Measurements from ENCODE around the gene DMPK.

DNA sequence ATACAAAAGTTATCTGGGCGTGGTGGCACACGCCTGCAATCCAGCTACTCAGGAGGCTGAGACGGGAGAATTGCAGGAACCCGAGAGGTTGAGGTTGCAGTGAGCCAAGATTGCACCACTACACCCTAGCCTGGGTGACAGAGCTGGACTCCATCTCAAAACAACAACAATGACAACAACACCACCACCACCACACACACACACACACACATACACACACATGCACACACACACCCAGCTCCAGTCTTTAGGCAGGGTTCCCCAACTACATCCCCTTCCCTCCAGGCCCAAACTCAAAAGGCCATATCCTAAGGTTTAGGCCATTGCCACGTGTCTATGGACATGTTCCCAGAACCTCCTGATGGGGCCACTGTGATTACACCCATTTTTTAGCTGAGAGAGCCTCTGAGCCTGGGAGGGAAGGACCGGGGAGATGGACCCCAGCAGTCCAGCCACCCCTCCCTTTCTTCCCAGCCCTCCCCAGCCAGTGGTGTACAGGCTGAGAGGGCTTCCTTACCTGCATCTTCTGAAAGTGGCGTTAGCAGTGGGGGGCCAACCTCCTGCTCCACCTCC lies 19.4 kb upstream of the DMPK start:
- TF ChIP-seq GABPA (IDR thresholded peaks at IDR 0.05; ENCODE audit: low read depth), result no peak
- TF ChIP-seq, protein P1, sequence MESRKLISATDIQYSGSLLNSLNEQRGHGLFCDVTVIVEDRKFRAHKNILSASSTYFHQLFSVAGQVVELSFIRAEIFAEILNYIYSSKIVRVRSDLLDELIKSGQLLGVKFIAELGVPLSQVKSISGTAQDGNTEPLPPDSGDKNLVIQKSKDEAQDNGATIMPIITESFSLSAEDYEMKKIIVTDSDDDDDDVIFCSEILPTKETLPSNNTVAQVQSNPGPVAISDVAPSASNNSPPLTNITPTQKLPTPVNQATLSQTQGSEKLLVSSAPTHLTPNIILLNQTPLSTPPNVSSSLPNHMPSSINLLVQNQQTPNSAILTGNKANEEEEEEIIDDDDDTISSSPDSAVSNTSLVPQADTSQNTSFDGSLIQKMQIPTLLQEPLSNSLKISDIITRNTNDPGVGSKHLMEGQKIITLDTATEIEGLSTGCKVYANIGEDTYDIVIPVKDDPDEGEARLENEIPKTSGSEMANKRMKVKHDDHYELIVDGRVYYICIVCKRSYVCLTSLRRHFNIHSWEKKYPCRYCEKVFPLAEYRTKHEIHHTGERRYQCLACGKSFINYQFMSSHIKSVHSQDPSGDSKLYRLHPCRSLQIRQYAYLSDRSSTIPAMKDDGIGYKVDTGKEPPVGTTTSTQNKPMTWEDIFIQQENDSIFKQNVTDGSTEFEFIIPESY (IDR thresholded peaks at IDR 0.05; ENCODE audit: borderline replicate concordance, low read depth), result no peak
- TF ChIP-seq CTCF (IDR thresholded peaks at IDR 0.05), result no peak
